ENCODE data around the gene RBM22. TPM values are rescaled to one million over a fixed set of nuclear protein-coding genes. Genes with fewer than 3 reads are reported as not detected.

The RBM22 gene
- polyA plus RNA-seq, 1 donor from 2014 or later, result 67.9 TPM

GRCh38 chr5:150659360-150660107, 41.3 kb downstream of the RBM22 start:
- Histone ChIP-seq H3F3A (ENCODE audit: insufficient read depth, low read length, poor library complexity, severe bottlenecking) (no peaks in the 10 kb centered on the region), H3K4me2 (ENCODE audit: low read length) (no peak overlapping the region), H2AFZ (ENCODE audit: low read depth, low read length) (no peak overlapping the region), H3K27me3 (ENCODE audit: insufficient read depth, low read depth, low read length) (no peaks in the 10 kb centered on the region), H4K20me1 (ENCODE audit: insufficient read depth) (no peaks in the 10 kb centered on the region), H3K4me3 (ENCODE audit: low read length) (no peak overlapping the region), H3K9me2 (ENCODE audit: insufficient read depth, low read length) (no peaks in the 10 kb centered on the region), H3K79me2 (replicated peaks; ENCODE audit: insufficient read depth, low read length) (no peaks in the 10 kb centered on the region), H3K9me3 (ENCODE audit: low read length) (no peaks in the 10 kb centered on the region), H3K9ac (ENCODE audit: low read length) (no peak overlapping the region), H3K27ac (ENCODE audit: low read length) (no peak overlapping the region), H3K36me3 (ENCODE audit: insufficient read depth, low read length) (no peaks in the 10 kb centered on the region)
- TF ChIP-seq TAF1 (IDR thresholded peaks at IDR 0.05; ENCODE audit: low read depth) (no peak), SMC3 (conservative IDR thresholded peaks at IDR 0.05; ENCODE audit: poor library complexity) (no peak), EZH2 (IDR thresholded peaks at IDR 0.05; ENCODE audit: borderline replicate concordance, insufficient read depth, low read length, poor library complexity, severe bottlenecking) (no peak), POLR2AphosphoS5 (IDR thresholded peaks at IDR 0.05) (no peak), MXI1 (conservative IDR thresholded peaks at IDR 0.05; ENCODE audit: poor library complexity, severe bottlenecking) (no peak), EP300 (conservative IDR thresholded peaks at IDR 0.05; ENCODE audit: poor library complexity, severe bottlenecking) (no peak), REST (IDR thresholded peaks at IDR 0.05; ENCODE audit: borderline replicate concordance) (no peak), RAD21 (conservative IDR thresholded peaks at IDR 0.05) (no peak)
- TF ChIP-seq, protein P1, sequence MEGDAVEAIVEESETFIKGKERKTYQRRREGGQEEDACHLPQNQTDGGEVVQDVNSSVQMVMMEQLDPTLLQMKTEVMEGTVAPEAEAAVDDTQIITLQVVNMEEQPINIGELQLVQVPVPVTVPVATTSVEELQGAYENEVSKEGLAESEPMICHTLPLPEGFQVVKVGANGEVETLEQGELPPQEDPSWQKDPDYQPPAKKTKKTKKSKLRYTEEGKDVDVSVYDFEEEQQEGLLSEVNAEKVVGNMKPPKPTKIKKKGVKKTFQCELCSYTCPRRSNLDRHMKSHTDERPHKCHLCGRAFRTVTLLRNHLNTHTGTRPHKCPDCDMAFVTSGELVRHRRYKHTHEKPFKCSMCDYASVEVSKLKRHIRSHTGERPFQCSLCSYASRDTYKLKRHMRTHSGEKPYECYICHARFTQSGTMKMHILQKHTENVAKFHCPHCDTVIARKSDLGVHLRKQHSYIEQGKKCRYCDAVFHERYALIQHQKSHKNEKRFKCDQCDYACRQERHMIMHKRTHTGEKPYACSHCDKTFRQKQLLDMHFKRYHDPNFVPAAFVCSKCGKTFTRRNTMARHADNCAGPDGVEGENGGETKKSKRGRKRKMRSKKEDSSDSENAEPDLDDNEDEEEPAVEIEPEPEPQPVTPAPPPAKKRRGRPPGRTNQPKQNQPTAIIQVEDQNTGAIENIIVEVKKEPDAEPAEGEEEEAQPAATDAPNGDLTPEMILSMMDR (IDR thresholded peaks at IDR 0.05; ENCODE audit: poor library complexity, severe bottlenecking), result no peak

DNA sequence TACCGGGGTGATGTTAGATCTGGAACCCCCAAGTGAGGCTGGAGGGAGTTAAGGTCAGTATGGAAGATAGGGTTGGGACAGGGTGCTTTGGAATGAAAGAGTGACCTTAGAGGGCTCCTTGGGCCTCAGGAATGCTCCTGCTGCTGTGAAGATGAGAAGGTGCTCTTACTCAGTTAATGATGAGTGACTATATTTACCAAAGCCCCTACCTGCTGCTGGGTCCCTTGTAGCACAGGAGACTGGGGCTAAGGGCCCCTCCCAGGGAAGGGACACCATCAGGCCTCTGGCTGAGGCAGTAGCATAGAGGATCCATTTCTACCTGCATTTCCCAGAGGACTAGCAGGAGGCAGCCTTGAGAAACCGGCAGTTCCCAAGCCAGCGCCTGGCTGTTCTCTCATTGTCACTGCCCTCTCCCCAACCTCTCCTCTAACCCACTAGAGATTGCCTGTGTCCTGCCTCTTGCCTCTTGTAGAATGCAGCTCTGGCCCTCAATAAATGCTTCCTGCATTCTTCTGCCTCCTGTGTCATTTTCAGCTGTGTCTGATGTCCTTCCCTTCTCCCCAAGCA, 42.1 kb downstream of the RBM22 start:
- H3K4me3 ChIP-seq (ENCODE audit: low read length), result no peak overlapping the region
- H3K36me3 ChIP-seq (ENCODE audit: insufficient read depth, low read length), result no peaks in the 10 kb centered on the region
- H3K4me2 ChIP-seq (ENCODE audit: low read length), result no peak overlapping the region
- no peak for TF ChIP-seq REST (IDR thresholded peaks at IDR 0.05; ENCODE audit: borderline replicate concordance)
- TF ChIP-seq, protein P1 (IDR thresholded peaks at IDR 0.05; ENCODE audit: poor library complexity, severe bottlenecking), result no peak
- TF ChIP-seq TAF1 (IDR thresholded peaks at IDR 0.05; ENCODE audit: low read depth), result no peak
- TF ChIP-seq POLR2AphosphoS5 (IDR thresholded peaks at IDR 0.05), result no peak
- TF ChIP-seq MXI1 (conservative IDR thresholded peaks at IDR 0.05; ENCODE audit: poor library complexity, severe bottlenecking), result no peak
- no peak for TF ChIP-seq RAD21 (conservative IDR thresholded peaks at IDR 0.05)
- no peak for TF ChIP-seq EZH2 (IDR thresholded peaks at IDR 0.05; ENCODE audit: borderline replicate concordance, insufficient read depth, low read length, poor library complexity, severe bottlenecking)
- no peak for TF ChIP-seq EP300 (conservative IDR thresholded peaks at IDR 0.05; ENCODE audit: poor library complexity, severe bottlenecking)
- no peak for TF ChIP-seq SMC3 (conservative IDR thresholded peaks at IDR 0.05; ENCODE audit: poor library complexity)
- H3K9me3 ChIP-seq (ENCODE audit: low read length), result no peaks in the 10 kb centered on the region
- H3K27ac ChIP-seq (ENCODE audit: low read length), result no peak overlapping the region
- H3K9ac ChIP-seq (ENCODE audit: low read length), result no peak overlapping the region
- H3K27me3 ChIP-seq (ENCODE audit: insufficient read depth, low read depth, low read length), result no peaks in the 10 kb centered on the region
- H3K79me2 ChIP-seq (replicated peaks; ENCODE audit: insufficient read depth, low read length), result no peaks in the 10 kb centered on the region
- H3F3A ChIP-seq (ENCODE audit: insufficient read depth, low read length, poor library complexity, severe bottlenecking), result no peaks in the 10 kb centered on the region
- H4K20me1 ChIP-seq (ENCODE audit: insufficient read depth), result no peaks in the 10 kb centered on the region
- no peak overlapping the region for H2AFZ ChIP-seq (ENCODE audit: low read depth, low read length)
- H3K9me2 ChIP-seq (ENCODE audit: insufficient read depth, low read length), result no peaks in the 10 kb centered on the region

Data from neural cell (in vitro differentiated cells).